Naive thymus-derived CD8-positive, alpha-beta T cell (primary cell): ENCODE data around the gene MORN1. TPM values are rescaled to one million over a fixed set of nuclear protein-coding genes. Genes with fewer than 3 reads are reported as not detected.

Experiments
- ATAC-seq, 2 donors: fragments of 150-1000 bp; cut with Tn5 transposase in 1 of 2; sonication (Bioruptor Pico), chemical (Tn5 transposase) in 1 of 2; 1 replicate in 1 of 2; 2 replicates in 1 of 2; pipeline ENCODE4 v1.10.0; 2021; ENCODE audit warnings: mild to moderate bottlenecking in 2 of 2, moderate library complexity in 2 of 2
- POLR2A ChIA-PET: fragments of 350-600 bp; sonication (Branson Sonifier 250); formaldehyde crosslinking; loops from one replicate; lab custom pipeline; 2021; ENCODE audit warnings: antibody characterized with exemption; lab: Charles Lee
- DNase-seq, 10 donors: peaks; one replicate each; pipeline versions ENCODE4 v3.0.0 to v3.0.0-alpha.2; 2020 to 2022
- H3K27ac Mint-ChIP-seq, 10 donors: one replicate each; pipeline ENCODE4 v1.8.0; 2020 to 2022; ENCODE audit warnings: mild to moderate bottlenecking in 10 of 10, mixed read lengths in 10 of 10, moderate library complexity in 4 of 10, inconsistent platforms in 1 of 10
- H3K27me3 Mint-ChIP-seq, 5 donors: one replicate each; pipeline ENCODE4 v1.8.0; 2021 to 2022; ENCODE audit warnings: mixed read lengths in 5 of 5
- H3K36me3 Mint-ChIP-seq, 3 donors: one replicate each; pipeline ENCODE4 v1.8.0; 2020 to 2022; ENCODE audit warnings: mixed read lengths in 3 of 3, mild to moderate bottlenecking in 2 of 3, inconsistent platforms in 1 of 3
- H3K4me1 Mint-ChIP-seq, 4 donors: one replicate each; pipeline ENCODE4 v1.8.0; 2021 to 2022; ENCODE audit warnings: mixed read lengths in 4 of 4
- H3K4me3 Mint-ChIP-seq, 10 donors: one replicate each; pipeline ENCODE4 v1.8.0; 2020 to 2022; ENCODE audit warnings: mild to moderate bottlenecking in 10 of 10, mixed read lengths in 10 of 10, moderate library complexity in 6 of 10, inconsistent platforms in 1 of 10
- H3K9me3 Mint-ChIP-seq, 9 donors: one replicate each; pipeline ENCODE4 v1.8.0; 2020 to 2022; ENCODE audit warnings: mixed read lengths in 9 of 9, mild to moderate bottlenecking in 3 of 9, inconsistent platforms in 1 of 9, moderate library complexity in 1 of 9
- polyA plus RNA-seq, 3 donors: library from polyadenylated mRNA; unstranded; fragments of 300-500 nt; fragmentation: Illumina TruSeq; gene quantifications; one replicate each; pipeline ENCODE4 v1.2.3, GENCODE V29; 2021
- total RNA-seq, 8 experiments: library from RNA in 2 of 8; stranded (reverse) in 2 of 8; gene quantifications; one replicate each; pipeline ENCODE4 v1.2.3 and lab custom pipeline; 2021 to 2026

MORN1 gene
- total and polyA plus RNA-seq, 5 experiments from 2014 or later = 4.3 to 18.8 (median 7.1) TPM

GRCh38 chr1:2392686-2393085, 1.3 kb upstream of the MORN1 start:
- Mint-ChIP-seq H3K4me3 (peak overlapping the region; percentile 82 to 94 (median 89)), H3K4me1 (peaks cover 22 to 51% (median 42%) of the 10 kb centered on the region in 4 donors), H3K36me3 (peaks cover 0 to 41% (median 5%) of the 10 kb centered on the region in 3 donors), H3K9me3 (no peaks in the 10 kb centered on the region), H3K27me3 (no peaks in the 10 kb centered on the region), H3K27ac (peak overlapping the region; percentile 87 to 94 (median 92))
- POLR2A ChIA-PET = interaction anchor here (1.0 to 2.7 kb wide), 10 partner anchors 14 to 200 kb away, joined by 3 to 16 read pairs (median 8); partner anchors contain the start of gene PEX10
- ATAC-seq (no peak), DNase-seq (no peak)

GRCh38 chr1:2391931-2392509, 666 bp upstream of the MORN1 start:
- Mint-ChIP-seq H3K9me3 (no peaks in the 10 kb centered on the region), H3K27ac (peak overlapping the region; percentile 87 to 94 (median 92)), H3K4me3 (peak overlapping the region; percentile 82 to 94 (median 90)), H3K27me3 (no peaks in the 10 kb centered on the region), H3K4me1 (peaks cover 22 to 49% (median 40%) of the 10 kb centered on the region in 4 donors), H3K36me3 (peaks cover 0 to 34% (median 4%) of the 10 kb centered on the region in 3 donors)
- POLR2A ChIA-PET = interaction anchor here (0.7 to 2.7 kb wide), 25 partner anchors 8 to 243 kb away, joined by 3 to 16 read pairs (median 8); partner anchors contain the start of genes FAAP20, PANK4, PEX10 and PRXL2B
- ATAC-seq = no peak
- DNase-seq = no peak

GRCh38 chr1:2389644-2390043, 1.7 kb downstream of the MORN1 start:
- POLR2A ChIA-PET = interaction anchor here (0.6 to 3.2 kb wide), 4 partner anchors 24 to 215 kb away, joined by 3 to 9 read pairs (median 4); partner anchors contain the start of genes FAAP20 and PRXL2B
- no peak for ATAC-seq
- H3K9me3 Mint-ChIP-seq = no peaks in the 10 kb centered on the region
- no peaks in the 10 kb centered on the region for H3K27me3 Mint-ChIP-seq
- DNase-seq = peak in 1 of 10 donors; percentile 34
- H3K36me3 Mint-ChIP-seq = peaks cover 0 to 18% (median 1%) of the 10 kb centered on the region in 3 donors
- peaks cover 19 to 35% (median 33%) of the 10 kb centered on the region in 4 donors for H3K4me1 Mint-ChIP-seq
- H3K4me3 Mint-ChIP-seq = peak overlapping the region; percentile 69 to 89 (median 80)
- H3K27ac Mint-ChIP-seq = peak overlapping the region in 5 of 10 donors; percentile 51 to 91 (median 55)

DNA sequence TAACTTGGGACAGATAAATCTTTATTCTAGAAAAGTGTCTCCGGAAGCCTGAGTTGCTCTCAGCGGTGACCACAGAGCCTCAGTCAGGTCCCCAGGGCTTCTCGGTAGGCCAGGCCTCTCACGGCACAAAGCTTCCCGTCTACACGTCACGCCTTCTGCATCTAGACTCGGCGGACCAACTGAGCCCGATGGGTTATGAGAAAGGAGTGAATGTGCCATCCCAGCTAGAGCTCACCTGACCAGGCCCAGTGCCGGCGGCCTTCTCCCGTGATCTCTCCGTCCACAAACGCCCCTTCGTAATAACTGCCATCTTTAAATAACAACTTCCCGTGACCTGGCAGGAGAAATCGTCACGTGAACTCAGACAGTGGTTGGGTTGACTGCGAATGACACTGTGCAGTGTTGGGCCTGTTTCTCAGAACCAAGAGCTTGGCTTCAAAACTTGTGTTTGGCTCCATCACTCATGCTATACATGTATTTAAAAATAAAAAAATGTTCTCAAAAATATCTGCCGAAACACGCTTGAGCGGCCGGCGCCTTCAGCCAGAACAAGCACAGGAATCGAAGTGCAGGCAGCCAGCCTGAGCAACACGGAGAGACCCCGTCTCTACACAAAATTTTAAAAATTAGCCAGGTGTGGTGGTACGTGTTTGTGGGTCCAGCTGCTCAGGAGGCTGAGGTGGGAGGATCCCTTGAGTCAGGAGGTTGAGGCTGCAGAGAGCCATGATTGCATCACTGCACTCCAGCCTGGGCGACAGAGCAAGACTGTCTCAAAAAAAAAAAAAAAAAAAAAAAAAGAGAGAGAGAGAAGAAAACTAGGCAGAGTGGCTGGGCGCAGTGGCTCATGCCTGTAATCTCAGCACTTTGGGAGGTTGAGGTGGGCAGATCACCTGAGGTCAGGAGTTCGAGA, 3.1 kb downstream of the MORN1 start:
- Mint-ChIP-seq H3K9me3 (no peaks in the 10 kb centered on the region), H3K4me3 (no peak overlapping the region), H3K4me1 (peaks cover 12 to 21% (median 19%) of the 10 kb centered on the region in 4 donors), H3K27ac (peak overlapping the region in 1 of 10 donors; percentile 34), H3K36me3 (peaks cover 0 to 9% (median 0%) of the 10 kb centered on the region in 3 donors), H3K27me3 (no peaks in the 10 kb centered on the region)
- POLR2A ChIA-PET = interaction anchor here (0.6 to 3.2 kb wide), 4 partner anchors 12 to 227 kb away, joined by 3 to 9 read pairs (median 4); partner anchors contain the start of gene FAAP20
- DNase-seq (peak in 1 of 10 donors; percentile 37), ATAC-seq (no peak)

- DNase-seq (peak in 1 of 10 donors; percentile 54), ATAC-seq (no peak)
- no peak overlapping the region for H3K4me3 Mint-ChIP-seq
- POLR2A ChIA-PET = interaction anchor here (1.0 to 3.2 kb wide), 2 partner anchors 10 to 191 kb away, joined by 3 to 9 read pairs; partner anchors contain the start of gene FAAP20
- H3K9me3 Mint-ChIP-seq = no peaks in the 10 kb centered on the region
- peaks cover 2 to 14% (median 8%) of the 10 kb centered on the region in 4 donors for H3K4me1 Mint-ChIP-seq
- no peaks in the 10 kb centered on the region for H3K36me3 Mint-ChIP-seq
- H3K27me3 Mint-ChIP-seq = no peaks in the 10 kb centered on the region
- H3K27ac Mint-ChIP-seq = peak overlapping the region in 1 of 10 donors; percentile 12
Measured at GRCh38 chr1:2386636-2387611, 4.4 kb downstream of the MORN1 start.

DNA sequence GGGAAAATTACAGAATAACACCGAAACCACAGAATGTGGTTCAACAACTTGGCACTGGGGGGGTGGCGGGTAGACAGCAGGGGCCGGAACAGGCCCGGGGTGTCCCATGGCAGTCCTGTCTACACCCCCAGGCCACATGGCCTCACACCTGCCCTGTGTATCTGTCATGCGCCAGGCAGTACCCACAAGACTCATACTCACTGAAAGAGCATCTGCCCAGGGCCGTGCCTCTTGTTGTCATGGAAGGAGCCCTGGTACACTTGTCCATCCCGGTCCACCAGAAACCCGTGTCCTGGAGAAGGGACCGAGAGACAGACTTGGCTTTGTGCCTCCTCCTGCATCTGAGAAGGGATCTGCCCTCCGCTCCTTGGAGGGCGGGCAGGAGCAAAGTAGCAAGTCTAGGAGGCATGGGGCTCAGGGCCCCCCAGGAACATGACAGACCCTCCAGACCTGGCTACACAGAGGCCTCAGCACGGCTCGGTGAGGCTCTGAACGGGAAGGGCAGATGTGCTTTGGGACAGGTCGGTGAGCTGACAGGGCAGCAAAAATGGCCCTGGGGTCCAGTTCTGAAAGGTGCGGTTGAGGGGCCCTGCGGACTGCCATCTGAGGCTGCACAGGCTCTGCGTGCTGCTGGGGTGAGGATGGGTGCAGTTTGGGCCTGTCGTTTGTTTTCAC, 5.6 kb downstream of the MORN1 start:
- Mint-ChIP-seq H3K9me3 (no peaks in the 10 kb centered on the region), H3K27me3 (no peaks in the 10 kb centered on the region), H3K36me3 (no peaks in the 10 kb centered on the region), H3K4me1 (peaks cover 2 to 14% (median 8%) of the 10 kb centered on the region in 4 donors), H3K27ac (peak overlapping the region in 1 of 10 donors; percentile 2), H3K4me3 (no peak overlapping the region)
- DNase-seq (peak in 1 of 10 donors; percentile 15), ATAC-seq (no peak)
- POLR2A ChIA-PET = no interaction called here

DNA sequence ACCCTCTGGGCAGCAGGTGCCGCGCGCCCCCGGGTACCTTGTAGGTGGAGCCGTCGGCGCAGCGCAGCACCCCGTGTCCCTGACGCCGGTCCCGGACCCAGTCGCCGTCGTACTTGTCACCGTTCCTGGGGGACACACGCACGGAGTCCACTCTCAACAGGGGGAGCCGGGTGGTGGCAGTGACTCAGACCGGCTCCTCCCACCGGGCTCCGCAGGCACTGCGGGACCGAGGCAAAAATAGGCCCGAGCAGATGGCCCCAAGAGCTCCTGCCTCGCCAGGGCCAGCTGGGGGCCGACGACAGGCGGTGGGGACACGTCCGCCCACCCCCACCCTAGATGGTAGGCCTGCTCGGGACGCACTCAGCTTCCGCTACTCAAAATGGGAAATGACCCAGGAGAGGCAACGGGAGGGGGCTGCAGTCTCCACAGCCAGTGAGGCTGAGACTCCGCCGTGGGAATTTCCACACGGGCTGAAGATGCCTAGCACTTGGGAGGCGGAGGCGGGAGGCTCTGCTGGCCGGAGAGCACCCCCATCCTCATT, 6.3 kb downstream of the MORN1 start:
- H3K4me1 Mint-ChIP-seq = peaks cover under 1 to 7% (median 2%) of the 10 kb centered on the region in 4 donors
- H3K36me3 Mint-ChIP-seq = no peaks in the 10 kb centered on the region
- H3K4me3 Mint-ChIP-seq = no peak overlapping the region
- DNase-seq (peak in 1 of 10 donors; percentile 56), ATAC-seq (no peak)
- POLR2A ChIA-PET = interaction anchor here (1.5 kb wide), 1 partner anchor 190 kb away, joined by 6 read pairs; the partner anchor contains the start of gene FAAP20
- H3K27me3 Mint-ChIP-seq = no peaks in the 10 kb centered on the region
- no peaks in the 10 kb centered on the region for H3K9me3 Mint-ChIP-seq
- H3K27ac Mint-ChIP-seq = no peak overlapping the region

GRCh38 chr1:2384130-2384860, 7.1 kb downstream of the MORN1 start:
- H3K27ac Mint-ChIP-seq = peak overlapping the region in 2 of 10 donors; percentile 48 to 91
- H3K27me3 Mint-ChIP-seq = no peaks in the 10 kb centered on the region
- ATAC-seq = no peak
- POLR2A ChIA-PET = interaction anchor here (1.5 kb wide), 1 partner anchor 189 kb away, joined by 6 read pairs; the partner anchor contains the start of gene FAAP20
- peak in 1 of 10 donors; percentile 37 for DNase-seq
- no peak overlapping the region for H3K4me3 Mint-ChIP-seq
- H3K9me3 Mint-ChIP-seq = no peaks in the 10 kb centered on the region
- no peaks in the 10 kb centered on the region for H3K36me3 Mint-ChIP-seq
- H3K4me1 Mint-ChIP-seq = peaks cover 0 to 6% (median under 1%) of the 10 kb centered on the region in 4 donors

DNA sequence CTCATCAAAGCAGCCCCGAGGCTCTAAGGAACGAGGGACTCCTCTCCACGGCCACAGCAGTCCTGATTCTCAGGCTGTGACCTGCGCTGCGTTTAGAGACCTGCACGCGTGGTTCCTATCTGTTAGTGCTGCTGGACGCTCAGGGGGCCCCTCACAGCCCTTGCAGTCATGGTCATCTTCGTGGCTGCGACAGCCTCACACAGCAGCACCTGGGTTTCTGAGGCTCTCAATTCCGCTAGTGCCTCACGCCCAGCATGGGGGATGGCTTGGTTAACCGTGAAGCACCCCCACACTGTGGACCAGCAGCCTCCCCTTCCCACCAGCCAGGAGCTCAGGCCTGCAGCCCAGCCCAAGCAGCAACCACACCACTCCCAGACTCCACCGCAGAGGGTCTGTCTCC, 7.8 kb downstream of the MORN1 start:
- peaks cover 0 to 6% (median 2%) of the 10 kb centered on the region in 4 donors for H3K4me1 Mint-ChIP-seq

More for the DNA sequence above, 7.8 kb downstream of the MORN1 start:
- Mint-ChIP-seq H3K27me3 (no peaks in the 10 kb centered on the region), H3K27ac (peak overlapping the region in 2 of 10 donors; percentile 48 to 91), H3K9me3 (no peaks in the 10 kb centered on the region), H3K4me3 (no peak overlapping the region), H3K36me3 (no peaks in the 10 kb centered on the region)
- DNase-seq = peak in 1 of 10 donors; percentile 26
- POLR2A ChIA-PET = interaction anchor here (1.5 kb wide), 1 partner anchor 189 kb away, joined by 6 read pairs; the partner anchor contains the start of gene FAAP20
- ATAC-seq = no peak
